Uterus (tissue), 4 donors: ENCODE measurements around the gene ANO4. TPM values are rescaled to one million over a fixed set of nuclear protein-coding genes. Genes with fewer than 3 reads are reported as not detected.
"Not testable (repeated sequence)": the region's sequence is repeated elsewhere in the genome, so short reads cannot be mapped to it uniquely, and the experiment has no call there.

Source experiments
- DNase-seq, 2 donors: peaks; one replicate each; pipeline ENCODE4 v3.0.0-alpha.2; 2019 to 2020
- H3K27ac ChIP-seq, 2 donors: fragments of 200-600 bp; sonication (generic); 1 replicate in 1 of 2; 2 replicates in 1 of 2; pipeline ENCODE4 v1.5.1; 2016 to 2018
- H3K27me3 ChIP-seq, 2 donors: fragments of 200-600 bp; sonication (generic); one replicate each; pipeline ENCODE4 v1.5.1; 2018 to 2019; ENCODE audit warnings: control low read depth in 1 of 2
- H3K36me3 ChIP-seq, 2 donors: fragments of 200-600 bp; sonication (generic); one replicate each; pipeline ENCODE4 v1.5.1; 2019; ENCODE audit warnings: control low read depth in 1 of 2
- H3K4me1 ChIP-seq, 2 donors: fragments of 200-600 bp; sonication (generic); one replicate each; pipeline ENCODE4 v1.5.1; 2018 to 2019; ENCODE audit warnings: control low read depth in 1 of 2
- H3K4me3 ChIP-seq, 2 donors: fragments of 200-600 bp; sonication (generic); 1 replicate in 1 of 2; 2 replicates in 1 of 2; pipeline ENCODE4 v1.5.1; 2018 to 2019; ENCODE audit warnings: mild to moderate bottlenecking in 1 of 2
- H3K9me3 ChIP-seq, 2 donors: fragments of 200-600 bp; sonication (generic); one replicate each; pipeline ENCODE4 v1.5.1; 2019; ENCODE audit warnings: control low read depth in 1 of 2
- POLR2A ChIP-seq, 2 donors: fragments of 450-650 bp; IDR thresholded peaks; one replicate each; pipeline ENCODE4 v1.6.1; 2016; ENCODE audit warnings: antibody characterized with exemption in 2 of 2, mild to moderate bottlenecking in 1 of 2, moderate library complexity in 1 of 2
- intact Hi-C: fragments of 100-400 bp; cut with DNase I; formaldehyde crosslinking; loops from one replicate; pipeline ENCODE4 v1.15.1; 2023; ENCODE audit warnings: low total_unique reads
- total RNA-seq, 4 donors: library from RNA; depleted of rRNA in 3 of 4; stranded (reverse); fragments of >200 nt in 3 of 4; gene quantifications; one replicate each; pipeline versions ENCODE4 v1.1.0 to v1.2.4, GENCODE V29; 2014 to 2023
- TF ChIP-seq, protein P1 (sequence below), 4 experiments: fragments of 200-600 bp in 2 of 4; fragments of 450-650 bp in 2 of 4; sonication (generic) in 2 of 4; IDR thresholded peaks; one replicate each; pipeline ENCODE4 v1.5.1; 2016 to 2019; ENCODE audit warnings: antibody characterized with exemption in 4 of 4, mild to moderate bottlenecking in 2 of 4, moderate library complexity in 1 of 4
- donor health status: DM: yes; HTN: yes; CAD: no.

Gene ANO4
- total RNA-seq, 4 donors from 2014 or later = under 0.01 to 18.5 (median 1.4) TPM; not detected in 1

DNA sequence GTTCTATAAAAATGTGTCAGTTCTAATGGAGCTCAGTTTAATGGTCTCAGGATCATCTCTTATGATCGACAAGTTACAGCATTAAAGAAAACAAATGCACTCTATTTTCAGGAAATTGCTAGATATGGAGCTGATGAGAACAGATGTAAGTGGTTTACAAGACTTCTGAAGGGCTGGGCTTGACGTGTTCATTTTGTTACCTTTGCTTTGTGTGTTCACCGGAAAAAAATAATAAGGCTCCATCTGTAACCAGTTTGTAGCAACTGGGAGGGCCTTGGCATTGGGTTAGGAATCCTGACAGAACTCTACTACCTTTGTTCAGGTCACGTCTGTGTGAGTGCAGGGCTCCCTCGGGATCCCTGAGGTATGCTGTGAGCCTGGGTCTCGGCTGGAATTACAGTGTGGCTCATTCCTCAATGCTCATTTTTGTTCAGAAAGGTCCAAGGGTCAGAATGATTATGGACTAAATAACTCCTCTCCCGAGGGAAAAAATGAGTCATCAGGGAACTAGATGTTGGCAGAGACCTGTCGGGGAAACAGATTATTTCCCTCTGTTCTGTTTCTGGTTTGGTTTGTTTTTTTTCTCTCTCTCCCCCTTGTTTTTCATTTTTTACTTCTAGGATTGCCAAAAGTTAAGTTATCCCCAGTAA lies 257.4 kb downstream of the ANO4 start:
- no peak overlapping the region for H3K4me3 ChIP-seq
- peak overlapping the region; percentile 8 to 32 for H3K27ac ChIP-seq
- H3K27me3 ChIP-seq = no peaks in the 10 kb centered on the region
- intact Hi-C loops = no loop called here
- H3K9me3 ChIP-seq = no peaks in the 10 kb centered on the region
- DNase-seq = no peak
- no peaks in the 10 kb centered on the region for H3K36me3 ChIP-seq
- TF ChIP-seq, protein P1, sequence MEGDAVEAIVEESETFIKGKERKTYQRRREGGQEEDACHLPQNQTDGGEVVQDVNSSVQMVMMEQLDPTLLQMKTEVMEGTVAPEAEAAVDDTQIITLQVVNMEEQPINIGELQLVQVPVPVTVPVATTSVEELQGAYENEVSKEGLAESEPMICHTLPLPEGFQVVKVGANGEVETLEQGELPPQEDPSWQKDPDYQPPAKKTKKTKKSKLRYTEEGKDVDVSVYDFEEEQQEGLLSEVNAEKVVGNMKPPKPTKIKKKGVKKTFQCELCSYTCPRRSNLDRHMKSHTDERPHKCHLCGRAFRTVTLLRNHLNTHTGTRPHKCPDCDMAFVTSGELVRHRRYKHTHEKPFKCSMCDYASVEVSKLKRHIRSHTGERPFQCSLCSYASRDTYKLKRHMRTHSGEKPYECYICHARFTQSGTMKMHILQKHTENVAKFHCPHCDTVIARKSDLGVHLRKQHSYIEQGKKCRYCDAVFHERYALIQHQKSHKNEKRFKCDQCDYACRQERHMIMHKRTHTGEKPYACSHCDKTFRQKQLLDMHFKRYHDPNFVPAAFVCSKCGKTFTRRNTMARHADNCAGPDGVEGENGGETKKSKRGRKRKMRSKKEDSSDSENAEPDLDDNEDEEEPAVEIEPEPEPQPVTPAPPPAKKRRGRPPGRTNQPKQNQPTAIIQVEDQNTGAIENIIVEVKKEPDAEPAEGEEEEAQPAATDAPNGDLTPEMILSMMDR (IDR thresholded peaks at IDR 0.05) = no peak
- no peak for TF ChIP-seq POLR2A (IDR thresholded peaks at IDR 0.05)
- H3K4me1 ChIP-seq = no peaks in the 10 kb centered on the region

DNA sequence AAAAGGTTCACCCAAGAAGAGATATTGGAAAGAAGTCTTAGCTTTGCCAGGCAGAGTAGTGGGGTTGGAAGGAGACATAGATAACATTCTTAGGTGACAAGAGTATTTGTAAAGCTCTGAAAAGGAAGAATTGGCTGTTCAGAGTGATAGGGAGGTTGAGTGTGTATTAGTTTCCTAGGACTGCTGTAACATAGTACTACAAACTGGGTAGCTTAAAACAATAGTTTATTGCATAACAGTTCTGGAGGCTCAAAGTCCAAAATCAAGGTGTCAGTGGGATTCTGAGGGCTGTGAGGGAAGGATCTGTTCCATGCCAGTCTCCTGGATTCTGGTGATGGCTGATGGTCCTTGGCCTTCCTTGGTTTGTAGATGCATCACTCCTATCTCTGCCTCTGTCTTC lies 258.6 kb downstream of the ANO4 start:
- Histone ChIP-seq H3K4me1 (no peaks in the 10 kb centered on the region), H3K9me3 (no peaks in the 10 kb centered on the region), H3K27ac (no peak overlapping the region), H3K4me3 (no peak overlapping the region), H3K27me3 (no peaks in the 10 kb centered on the region), H3K36me3 (no peaks in the 10 kb centered on the region)
- intact Hi-C loops = no loop called here
- DNase-seq = no peak
- TF ChIP-seq POLR2A (IDR thresholded peaks at IDR 0.05) = no peak
- TF ChIP-seq, protein P1 (IDR thresholded peaks at IDR 0.05) = no peak

DNA sequence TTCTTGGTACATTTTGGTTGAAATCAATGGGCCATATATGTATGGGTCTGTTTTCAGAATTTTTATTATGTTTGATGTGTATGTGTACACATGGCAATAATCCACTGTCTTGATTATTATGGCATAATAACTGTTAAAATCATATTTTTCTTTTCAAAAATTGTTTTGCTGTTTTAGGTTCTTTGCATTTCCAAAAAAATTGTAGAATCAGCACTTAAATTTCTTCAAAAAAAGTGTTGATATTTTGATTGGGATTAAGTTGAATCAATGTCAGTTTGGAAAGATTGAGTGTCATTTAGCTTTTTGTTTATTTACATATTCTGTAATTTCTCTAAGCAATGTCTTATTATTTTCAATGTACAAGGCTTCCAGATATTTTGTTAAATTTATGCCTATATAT lies 261.4 kb downstream of the ANO4 start:
- TF ChIP-seq, protein P1 (IDR thresholded peaks at IDR 0.05) = no peak
- TF ChIP-seq POLR2A (IDR thresholded peaks at IDR 0.05) = no peak
- Histone ChIP-seq H3K27me3 (no peaks in the 10 kb centered on the region), H3K27ac (no peak overlapping the region), H3K36me3 (no peaks in the 10 kb centered on the region), H3K4me1 (no peaks in the 10 kb centered on the region), H3K9me3 (no peaks in the 10 kb centered on the region), H3K4me3 (no peak overlapping the region)
- no peak for DNase-seq
- intact Hi-C loops = no loop called here

DNA sequence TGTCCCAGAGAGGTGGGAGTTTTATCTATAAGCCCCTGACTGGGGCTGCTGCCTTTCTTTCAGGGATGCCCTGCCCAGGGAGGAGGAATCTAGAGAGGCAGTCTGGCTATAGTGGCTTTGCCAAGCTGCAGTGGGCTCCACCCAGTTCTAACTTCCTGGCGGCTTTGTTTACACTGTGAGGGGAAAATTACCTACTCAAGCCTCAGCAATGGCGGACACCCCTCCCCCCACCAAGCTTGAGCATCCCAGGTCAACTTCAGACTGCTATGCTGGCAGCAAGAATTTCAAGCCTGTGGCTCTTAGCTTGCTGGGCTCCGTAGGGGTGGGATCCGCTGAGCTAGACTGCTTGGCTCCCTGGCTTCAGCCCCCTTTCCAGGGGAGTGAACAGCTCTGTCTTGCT lies 267.9 kb downstream of the ANO4 start:
- H3K27ac ChIP-seq, intact Hi-C loops, H3K36me3 ChIP-seq, H3K4me1 ChIP-seq, DNase-seq, H3K9me3 ChIP-seq, H3K4me3 ChIP-seq, H3K27me3 ChIP-seq: not testable (repeated sequence)

DNA sequence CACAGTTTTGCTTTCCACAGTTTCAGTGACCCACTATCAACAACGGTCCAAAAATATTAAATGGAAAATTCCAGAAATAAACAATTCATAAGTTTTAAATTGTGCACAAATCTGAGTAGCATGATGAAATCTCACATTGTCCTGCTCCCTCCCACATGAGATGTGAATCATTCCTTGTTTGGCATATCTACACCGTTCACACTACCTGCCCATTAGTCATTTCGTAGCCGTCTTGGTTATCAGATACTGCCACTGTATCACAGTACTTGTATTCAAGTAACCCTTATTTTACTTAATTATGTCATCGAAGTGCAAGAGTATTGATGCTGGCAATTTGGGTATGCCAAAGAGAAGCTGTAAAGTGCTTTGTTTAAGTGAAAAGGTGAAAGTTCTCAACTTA lies 270.1 kb downstream of the ANO4 start:
- TF ChIP-seq POLR2A (IDR thresholded peaks at IDR 0.05) = no peak
- TF ChIP-seq, protein P1 (IDR thresholded peaks at IDR 0.05) = no peak
- intact Hi-C loops = no loop called here
- Histone ChIP-seq H3K4me1 (no peaks in the 10 kb centered on the region), H3K4me3 (no peak overlapping the region), H3K27ac (no peak overlapping the region), H3K36me3 (no peaks in the 10 kb centered on the region), H3K9me3 (no peaks in the 10 kb centered on the region), H3K27me3 (no peaks in the 10 kb centered on the region)
- DNase-seq = no peak

DNA sequence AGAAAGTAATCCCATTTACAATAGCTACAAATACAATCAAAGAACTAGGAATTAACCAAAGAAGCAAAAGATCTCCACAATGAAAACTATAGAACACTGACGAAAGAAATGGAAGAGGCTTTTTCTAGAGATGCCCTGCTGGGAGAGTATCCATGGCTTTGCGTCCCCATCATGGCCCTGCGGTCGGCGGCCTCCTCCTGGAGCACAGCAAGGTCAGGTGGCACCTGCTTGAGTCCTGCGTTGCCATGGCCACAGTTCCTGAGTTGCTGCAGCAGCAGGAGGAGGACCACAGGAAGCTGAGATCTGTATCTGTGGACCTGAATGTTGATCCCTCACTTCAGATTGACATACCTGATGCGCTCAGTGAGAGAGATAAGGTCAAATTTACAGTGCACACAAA lies 271.9 kb downstream of the ANO4 start:
- Histone ChIP-seq H3K4me1 (no peaks in the 10 kb centered on the region), H3K27ac (no peak overlapping the region), H3K36me3 (no peaks in the 10 kb centered on the region), H3K27me3 (no peaks in the 10 kb centered on the region), H3K4me3 (no peak overlapping the region), H3K9me3 (no peaks in the 10 kb centered on the region)
- TF ChIP-seq, protein P1 (IDR thresholded peaks at IDR 0.05) = no peak
- no peak for TF ChIP-seq POLR2A (IDR thresholded peaks at IDR 0.05)
- DNase-seq = no peak
- intact Hi-C loops = no loop called here
